ENCODE results near the gene GPA33.
"Not testable (repeated sequence)": the region's sequence is repeated elsewhere in the genome, so short reads cannot be mapped to it uniquely, and the experiment has no call there.

Gene GPA33

GRCh38 chr1:167054946-167055630 is 35.1 kb downstream of the GPA33 start:
- no peak for DNase-seq

GRCh38 chr1:167054531-167054930 is 35.6 kb downstream of the GPA33 start:
- no peak for DNase-seq

GRCh38 chr1:167052389-167052788 is 37.8 kb downstream of the GPA33 start:
- DNase-seq: peak in 1 of 2 experiments; percentile 19

- DNase-seq: no peak
Observed at GRCh38 chr1:167051907-167052306, 38.3 kb downstream of the GPA33 start.

GRCh38 chr1:167043752-167044488 is 46.3 kb downstream of the GPA33 start:
- peak; percentile 43 to 73 for DNase-seq

- no peak for DNase-seq
Observed at GRCh38 chr1:167033646-167034045, 56.5 kb downstream of the GPA33 start.

GRCh38 chr1:167029553-167029952 is 60.6 kb downstream of the GPA33 start:
- not testable (repeated sequence) for DNase-seq

GRCh38 chr1:167022384-167022783 is 67.8 kb downstream of the GPA33 start:
- DNase-seq: no peak

GRCh38 chr1:167016100-167016750 is 74.0 kb downstream of the GPA33 start:
- DNase-seq: no peak

- no peak for DNase-seq
Observed at GRCh38 chr1:167013108-167013929, 76.9 kb downstream of the GPA33 start.

- no peak for DNase-seq
Observed at GRCh38 chr1:167012570-167012969, 77.6 kb downstream of the GPA33 start.

- DNase-seq: no peak
Observed at GRCh38 chr1:167011560-167012191, 78.5 kb downstream of the GPA33 start.

GRCh38 chr1:167003711-167004110 is 86.5 kb downstream of the GPA33 start:
- no peak for DNase-seq

Measured in NCI-H524 (cell line).